Measurements from ENCODE around the gene DYNLT1.

Gene DYNLT1

GRCh38 chr6:158597565-158597964 lies 47.0 kb downstream of the DYNLT1 start:
- no peak for DNase-seq (ENCODE audit: low read depth)

- no peak for DNase-seq (ENCODE audit: low read depth)
Measured at GRCh38 chr6:158596861-158597260, 47.7 kb downstream of the DYNLT1 start.

- peak; percentile 24 for DNase-seq (ENCODE audit: low read depth)
Measured at GRCh38 chr6:158595223-158595622, 49.3 kb downstream of the DYNLT1 start.

- no peak for DNase-seq (ENCODE audit: low read depth)
Measured at GRCh38 chr6:158593670-158594069, 50.9 kb downstream of the DYNLT1 start.

- no peak for DNase-seq (ENCODE audit: low read depth)
Measured at GRCh38 chr6:158591810-158592209, 52.7 kb downstream of the DYNLT1 start.

DNA sequence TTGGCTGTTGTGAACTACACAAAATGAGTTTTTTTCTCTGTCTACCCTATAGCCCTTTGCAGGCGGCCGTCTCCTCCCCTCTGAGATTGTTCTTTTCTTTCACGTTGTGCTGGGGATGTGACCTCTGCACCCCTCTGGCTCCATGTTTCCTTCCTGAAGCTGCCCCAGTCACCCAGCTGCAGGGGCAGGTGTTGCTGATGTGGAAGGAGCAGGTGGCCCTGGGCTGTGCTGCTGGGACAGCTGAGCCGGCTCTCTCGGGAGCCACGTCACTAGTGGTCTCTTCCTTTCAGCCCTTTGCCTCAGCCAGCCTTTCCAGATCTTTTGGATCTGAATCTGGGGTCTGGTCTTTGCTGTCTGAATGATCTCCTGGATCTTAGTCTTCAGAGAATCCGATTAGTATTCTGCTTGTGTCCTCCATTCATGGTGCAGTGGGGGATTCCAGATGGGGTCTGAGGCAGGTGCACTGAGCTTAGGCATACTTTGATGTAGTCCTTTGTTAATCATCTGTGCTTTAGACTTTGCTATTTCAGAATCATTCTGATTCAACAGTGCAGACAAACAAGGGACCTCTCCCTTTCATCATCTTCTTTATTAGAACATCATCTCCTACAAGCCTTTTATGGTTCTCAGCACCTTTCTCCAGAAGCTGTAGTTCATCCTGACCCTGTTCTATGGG lies 53.3 kb downstream of the DYNLT1 start:
- DNase-seq (ENCODE audit: low read depth) = no peak

DNA sequence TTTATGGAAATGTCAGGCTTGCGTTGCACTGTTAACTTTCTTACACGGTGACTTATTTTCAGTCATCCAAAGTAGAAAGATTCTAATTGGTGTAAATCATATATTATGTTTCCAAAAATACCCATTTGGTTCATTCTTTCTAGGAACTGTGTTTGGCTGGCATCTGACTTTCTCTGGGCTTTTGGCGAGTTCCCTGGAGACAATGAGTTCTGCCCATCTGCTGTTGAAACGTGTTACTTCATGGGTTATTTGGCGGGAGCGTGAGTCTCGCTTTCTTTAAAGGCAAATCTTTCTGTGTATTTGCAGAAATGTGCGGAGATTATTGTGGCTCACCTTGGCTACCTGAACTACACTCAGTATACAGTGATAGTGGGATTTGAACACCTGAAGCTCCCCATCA lies 55.2 kb downstream of the DYNLT1 start:
- no peak for DNase-seq (ENCODE audit: low read depth)

GRCh38 chr6:158586652-158587051 lies 57.9 kb downstream of the DYNLT1 start:
- no peak for DNase-seq (ENCODE audit: low read depth)

All from EH (cell line).